Measurements from ENCODE around the gene SNX25.
"Not testable (repeated sequence)": the region's sequence is repeated elsewhere in the genome, so short reads cannot be mapped to it uniquely, and the experiment has no call there.

The SNX25 gene

DNA sequence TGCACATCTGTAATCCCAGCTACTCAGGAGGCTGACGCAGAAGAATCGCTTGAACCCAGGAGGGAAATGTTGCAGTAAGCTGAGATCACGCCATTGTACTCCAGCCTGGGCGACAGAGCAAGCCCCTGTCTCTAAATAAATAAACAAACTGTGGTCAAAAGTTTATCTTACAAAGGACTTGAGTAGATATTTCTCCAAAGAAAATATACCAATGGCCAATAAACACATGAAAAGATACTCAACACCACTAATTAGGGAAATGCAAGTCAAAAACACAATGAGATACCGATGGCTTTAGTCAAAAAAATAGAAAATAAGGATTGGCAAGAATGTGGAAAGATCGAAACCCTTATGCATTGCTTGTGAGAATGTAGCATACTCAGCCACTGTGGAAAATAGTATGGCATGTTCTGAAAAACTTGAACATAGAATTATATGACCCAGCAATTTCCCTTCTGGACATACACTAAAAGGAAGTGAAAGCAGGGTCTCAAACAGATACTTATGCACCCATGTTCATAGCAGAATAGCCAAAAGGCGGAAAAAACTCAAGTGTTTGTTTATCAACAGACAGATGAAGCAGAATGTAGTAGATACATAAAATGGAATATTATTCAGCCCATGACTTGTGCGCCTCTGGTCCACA lies 3.6 kb upstream of the SNX25 start:
- Histone ChIP-seq H3K4me3 (ENCODE audit: severe bottlenecking) (no peak overlapping the region), H3K4me1 (ENCODE audit: insufficient read depth, poor library complexity, severe bottlenecking) (peaks cover 8% of the 10 kb centered on the region), H3K27ac (ENCODE audit: poor library complexity, severe bottlenecking) (no peak overlapping the region), H3K36me3 (ENCODE audit: low read depth) (no peaks in the 10 kb centered on the region), H3K27me3 (ENCODE audit: insufficient read depth, poor library complexity, severe bottlenecking) (no peaks in the 10 kb centered on the region), H3K9me3 (ENCODE audit: severe bottlenecking) (no peaks in the 10 kb centered on the region)
- DNase-seq (ENCODE audit: low spot score) (no peak), ATAC-seq (ENCODE audit: low read depth) (no peak)
- TF ChIP-seq, protein P1, sequence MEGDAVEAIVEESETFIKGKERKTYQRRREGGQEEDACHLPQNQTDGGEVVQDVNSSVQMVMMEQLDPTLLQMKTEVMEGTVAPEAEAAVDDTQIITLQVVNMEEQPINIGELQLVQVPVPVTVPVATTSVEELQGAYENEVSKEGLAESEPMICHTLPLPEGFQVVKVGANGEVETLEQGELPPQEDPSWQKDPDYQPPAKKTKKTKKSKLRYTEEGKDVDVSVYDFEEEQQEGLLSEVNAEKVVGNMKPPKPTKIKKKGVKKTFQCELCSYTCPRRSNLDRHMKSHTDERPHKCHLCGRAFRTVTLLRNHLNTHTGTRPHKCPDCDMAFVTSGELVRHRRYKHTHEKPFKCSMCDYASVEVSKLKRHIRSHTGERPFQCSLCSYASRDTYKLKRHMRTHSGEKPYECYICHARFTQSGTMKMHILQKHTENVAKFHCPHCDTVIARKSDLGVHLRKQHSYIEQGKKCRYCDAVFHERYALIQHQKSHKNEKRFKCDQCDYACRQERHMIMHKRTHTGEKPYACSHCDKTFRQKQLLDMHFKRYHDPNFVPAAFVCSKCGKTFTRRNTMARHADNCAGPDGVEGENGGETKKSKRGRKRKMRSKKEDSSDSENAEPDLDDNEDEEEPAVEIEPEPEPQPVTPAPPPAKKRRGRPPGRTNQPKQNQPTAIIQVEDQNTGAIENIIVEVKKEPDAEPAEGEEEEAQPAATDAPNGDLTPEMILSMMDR (IDR thresholded peaks at IDR 0.05; ENCODE audit: poor library complexity, severe bottlenecking): no peak

DNA sequence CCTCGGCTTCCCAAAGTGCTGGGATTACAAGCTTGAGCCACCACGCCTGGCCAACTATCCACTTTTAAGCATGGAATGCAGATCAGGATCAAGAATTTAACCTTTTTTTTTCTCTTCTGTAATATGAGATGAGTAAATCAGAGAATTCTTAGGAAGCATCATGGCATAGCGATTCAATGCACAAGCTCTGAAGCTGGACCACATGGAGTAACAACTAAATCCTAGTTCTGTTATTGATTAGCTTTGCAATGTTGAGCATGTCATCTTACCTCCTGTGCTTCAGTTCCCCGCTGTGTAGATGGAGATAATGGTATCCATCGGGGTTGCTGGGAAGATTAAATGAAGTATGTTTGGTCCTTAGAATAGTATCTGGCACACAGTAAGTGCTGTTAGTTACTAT lies 1.9 kb upstream of the SNX25 start:
- H3K27ac ChIP-seq (ENCODE audit: poor library complexity, severe bottlenecking): no peak overlapping the region
- H3K4me3 ChIP-seq (ENCODE audit: severe bottlenecking): no peak overlapping the region
- ATAC-seq (ENCODE audit: low read depth): no peak
- no peaks in the 10 kb centered on the region for H3K36me3 ChIP-seq (ENCODE audit: low read depth)
- no peaks in the 10 kb centered on the region for H3K27me3 ChIP-seq (ENCODE audit: insufficient read depth, poor library complexity, severe bottlenecking)
- no peak for DNase-seq (ENCODE audit: low spot score)
- no peaks in the 10 kb centered on the region for H3K9me3 ChIP-seq (ENCODE audit: severe bottlenecking)
- TF ChIP-seq, protein P1 (IDR thresholded peaks at IDR 0.05; ENCODE audit: poor library complexity, severe bottlenecking): no peak
- peaks cover 11% of the 10 kb centered on the region for H3K4me1 ChIP-seq (ENCODE audit: insufficient read depth, poor library complexity, severe bottlenecking)

DNA sequence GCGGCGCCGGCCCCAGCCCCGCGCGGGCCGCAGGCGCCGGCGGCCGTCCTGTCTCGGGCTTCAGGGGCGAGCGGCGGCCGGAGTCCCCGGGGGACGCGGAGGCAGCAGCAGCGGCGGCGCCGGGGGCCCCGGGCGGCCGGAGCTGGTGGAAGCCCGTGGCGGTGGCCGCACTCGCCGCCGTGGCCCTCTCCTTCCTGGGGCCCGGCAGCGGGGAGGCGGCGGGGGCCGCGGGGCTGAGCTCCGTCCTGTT lies 379 bp downstream of the SNX25 start:
- peak overlapping the region; percentile 72 for H3K4me3 ChIP-seq (ENCODE audit: severe bottlenecking)
- TF ChIP-seq, protein P1 (IDR thresholded peaks at IDR 0.05; ENCODE audit: poor library complexity, severe bottlenecking): peak; percentile 25
- peaks cover 11% of the 10 kb centered on the region for H3K4me1 ChIP-seq (ENCODE audit: insufficient read depth, poor library complexity, severe bottlenecking)
- not testable (repeated sequence) for H3K27me3 ChIP-seq (ENCODE audit: insufficient read depth, poor library complexity, severe bottlenecking); H3K9me3 ChIP-seq (ENCODE audit: severe bottlenecking); DNase-seq (ENCODE audit: low spot score); ATAC-seq (ENCODE audit: low read depth); H3K36me3 ChIP-seq (ENCODE audit: low read depth)
- peak overlapping the region; percentile 28 for H3K27ac ChIP-seq (ENCODE audit: poor library complexity, severe bottlenecking)

DNA sequence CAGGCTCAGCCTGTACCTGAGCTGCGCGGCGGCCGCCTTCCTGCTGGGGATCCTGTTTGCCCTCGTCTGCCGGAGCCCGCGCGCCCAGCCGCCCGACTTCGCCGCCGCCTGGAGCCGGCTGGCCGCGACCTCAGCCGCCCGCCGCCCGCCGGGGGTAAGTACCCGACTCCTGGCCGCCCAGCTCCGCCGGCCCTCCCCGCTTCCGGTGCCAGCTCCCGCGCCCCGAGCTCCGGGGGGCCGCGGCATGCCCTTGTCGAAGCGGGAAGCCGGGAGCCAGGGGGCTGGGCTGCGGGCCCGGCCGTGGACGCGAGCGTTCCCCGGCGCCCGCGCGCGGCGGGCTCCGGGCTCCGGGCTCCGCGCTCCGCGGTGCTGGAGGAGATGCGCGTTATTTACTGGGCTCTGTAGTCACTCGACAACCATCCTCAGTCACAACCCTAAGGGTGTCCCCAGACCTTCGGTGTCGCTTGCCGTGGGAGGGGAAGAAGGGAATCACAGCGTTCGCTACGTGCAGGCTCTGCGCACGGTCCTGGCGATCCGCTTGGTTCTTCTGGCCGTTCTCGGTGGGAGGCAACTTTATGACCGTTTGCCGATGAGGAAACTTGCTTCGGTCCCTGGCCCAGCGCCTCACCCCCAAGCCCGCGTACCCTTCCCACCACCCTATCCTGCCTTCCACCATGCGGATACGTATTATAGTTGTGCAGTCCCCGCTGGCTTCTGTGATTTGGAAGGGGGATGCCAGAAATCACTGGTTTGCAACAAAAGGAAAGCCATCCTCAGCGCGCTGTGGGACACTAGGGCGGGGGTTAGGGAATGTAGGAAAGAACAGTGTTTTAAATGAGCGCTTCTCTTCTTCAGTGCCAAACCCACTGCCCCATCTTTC lies 944 bp downstream of the SNX25 start:
- TF ChIP-seq, protein P1 (IDR thresholded peaks at IDR 0.05; ENCODE audit: poor library complexity, severe bottlenecking): no peak
- no peak for DNase-seq (ENCODE audit: low spot score)

DNA sequence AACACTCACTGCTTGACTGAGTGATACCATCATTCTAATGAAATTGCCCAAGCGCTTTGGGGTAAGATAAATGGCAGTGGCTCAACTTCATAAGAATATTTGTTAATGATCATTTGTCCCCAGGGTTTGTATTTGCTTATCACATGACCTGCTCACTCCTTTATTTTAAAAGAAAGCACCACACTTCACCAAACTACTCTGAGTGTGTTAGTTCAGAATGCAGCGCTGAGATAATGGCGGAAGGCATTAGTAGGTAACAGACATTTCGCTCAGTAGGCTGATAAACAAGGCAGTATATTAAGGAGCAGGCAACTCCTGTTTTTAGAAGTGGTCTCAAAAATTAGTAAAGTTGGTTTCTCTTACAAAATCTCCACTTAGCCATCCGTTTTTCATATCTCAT lies 1.6 kb downstream of the SNX25 start:
- no peak overlapping the region for H3K27ac ChIP-seq (ENCODE audit: poor library complexity, severe bottlenecking)
- no peak for DNase-seq (ENCODE audit: low spot score)

More for the DNA sequence above, 944 bp downstream of the SNX25 start:
- no peaks in the 10 kb centered on the region for H3K36me3 ChIP-seq (ENCODE audit: low read depth)
- H3K4me1 ChIP-seq (ENCODE audit: insufficient read depth, poor library complexity, severe bottlenecking): peaks cover 7% of the 10 kb centered on the region
- H3K4me3 ChIP-seq (ENCODE audit: severe bottlenecking): peak overlapping the region; percentile 72
- peak; percentile 49 for ATAC-seq (ENCODE audit: low read depth)
- no peaks in the 10 kb centered on the region for H3K9me3 ChIP-seq (ENCODE audit: severe bottlenecking)
- no peaks in the 10 kb centered on the region for H3K27me3 ChIP-seq (ENCODE audit: insufficient read depth, poor library complexity, severe bottlenecking)
- peak overlapping the region; percentile 28 for H3K27ac ChIP-seq (ENCODE audit: poor library complexity, severe bottlenecking)

More for the DNA sequence above, 1.6 kb downstream of the SNX25 start:
- no peaks in the 10 kb centered on the region for H3K9me3 ChIP-seq (ENCODE audit: severe bottlenecking)
- no peak for ATAC-seq (ENCODE audit: low read depth)
- H3K36me3 ChIP-seq (ENCODE audit: low read depth): no peaks in the 10 kb centered on the region
- no peaks in the 10 kb centered on the region for H3K27me3 ChIP-seq (ENCODE audit: insufficient read depth, poor library complexity, severe bottlenecking)
- TF ChIP-seq, protein P1 (IDR thresholded peaks at IDR 0.05; ENCODE audit: poor library complexity, severe bottlenecking): no peak
- H3K4me3 ChIP-seq (ENCODE audit: severe bottlenecking): peak overlapping the region; percentile 72
- H3K4me1 ChIP-seq (ENCODE audit: insufficient read depth, poor library complexity, severe bottlenecking): peaks cover 9% of the 10 kb centered on the region
